HT1080 (cell line): ENCODE results near the gene RHOT1. TPM values are rescaled to one million over a fixed set of nuclear protein-coding genes. Genes with fewer than 3 reads are reported as not detected.
"Not testable (repeated sequence)": the region's sequence is repeated elsewhere in the genome, so short reads cannot be mapped to it uniquely, and the experiment has no call there.

Source experiments
- DNase-seq: peaks from one replicate; pipeline ENCODE4 v3.0.0-alpha.2; 2015; ENCODE audit warnings: low read depth
- polyA plus RNA-seq, 2 experiments: library from polyadenylated mRNA; depleted of rRNA; stranded (reverse); fragments of >200 nt; gene quantifications; 2 replicates each; pipeline ENCODE4 v1.2.3, GENCODE V29; 2015
- total RNA-seq: library from RNA; depleted of rRNA; stranded (reverse); fragments of >200 nt; shearing (Covaris generic); gene quantifications from 2 replicates; pipeline ENCODE4 v1.2.3, GENCODE V29; 2014; rRNA removed

RHOT1 gene
- total RNA-seq: 17.0 and 21.2 TPM in 2 replicates
- polyA plus RNA-seq (2015; cell fraction: cytosol; rRNA removed): 28.5 and 38.6 TPM in 2 replicates
- polyA plus RNA-seq (2015; cell fraction: nucleus; rRNA removed): 25.0 and 28.2 TPM in 2 replicates

DNA sequence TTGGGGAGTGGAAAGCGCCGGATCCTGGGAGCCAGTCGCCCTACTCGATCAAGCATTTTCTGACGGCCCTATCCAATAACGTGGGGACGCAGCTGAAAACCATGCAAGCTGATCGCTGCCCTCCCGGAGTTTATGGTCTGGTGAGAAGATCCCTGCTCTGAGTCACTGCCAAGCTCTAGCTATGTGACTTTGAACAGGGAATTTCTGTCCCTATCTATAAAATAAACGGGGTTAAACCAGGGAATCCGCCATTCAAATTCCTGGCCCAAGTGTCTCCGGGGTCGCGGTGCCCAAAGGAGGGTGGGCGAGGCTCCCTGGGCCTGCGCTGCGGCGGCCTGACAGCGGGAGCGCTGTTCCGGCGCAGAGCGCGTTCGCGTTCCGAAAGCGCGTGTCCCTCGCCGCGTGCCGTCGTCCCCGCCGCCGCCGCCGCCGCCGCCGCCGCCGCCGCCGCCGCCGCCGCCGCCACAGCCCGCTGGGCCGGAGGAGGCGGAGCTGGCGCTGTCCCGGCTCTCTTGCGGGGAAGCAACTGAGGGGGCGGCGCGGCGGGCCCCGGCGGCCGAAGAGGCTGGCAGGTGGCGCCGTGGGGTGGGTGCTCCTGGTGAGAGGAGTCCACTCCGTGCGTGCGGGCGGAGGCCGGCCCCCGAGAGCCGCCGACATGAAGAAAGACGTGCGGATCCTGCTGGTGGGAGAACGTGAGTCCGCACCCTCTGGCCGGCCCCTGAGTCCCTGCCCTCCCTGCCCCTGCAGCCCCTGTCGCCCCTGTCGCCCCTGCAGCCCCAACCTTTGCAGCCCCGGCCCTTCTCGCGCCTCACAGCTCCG lies at the start of gene RHOT1:
RHOT1 (plus strand) TSS at position 465 of the 819 bp plus-strand sequence; CDS start at position 656, 191 bp downstream.
- peak; percentile 86 for DNase-seq

DNA sequence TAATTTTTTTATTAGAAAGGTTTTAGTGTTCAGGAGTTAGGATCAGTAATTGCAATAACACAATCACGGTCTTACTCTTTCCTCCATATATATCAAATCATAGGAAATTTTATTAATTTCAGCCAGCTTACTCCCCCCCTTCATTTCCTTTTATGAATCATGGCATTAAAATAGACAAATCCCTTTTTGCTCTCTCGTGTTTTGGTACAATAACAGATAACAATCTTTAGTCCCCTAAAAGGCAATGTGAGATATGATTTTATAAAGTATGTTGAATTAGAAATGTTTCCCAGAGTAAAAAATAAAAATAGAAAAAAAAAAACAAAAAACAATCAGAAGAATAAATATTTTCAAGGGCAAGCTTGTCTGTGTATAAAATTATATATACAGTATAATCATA lies 42.6 kb upstream of the RHOT1 start:
- no peak for DNase-seq

DNA sequence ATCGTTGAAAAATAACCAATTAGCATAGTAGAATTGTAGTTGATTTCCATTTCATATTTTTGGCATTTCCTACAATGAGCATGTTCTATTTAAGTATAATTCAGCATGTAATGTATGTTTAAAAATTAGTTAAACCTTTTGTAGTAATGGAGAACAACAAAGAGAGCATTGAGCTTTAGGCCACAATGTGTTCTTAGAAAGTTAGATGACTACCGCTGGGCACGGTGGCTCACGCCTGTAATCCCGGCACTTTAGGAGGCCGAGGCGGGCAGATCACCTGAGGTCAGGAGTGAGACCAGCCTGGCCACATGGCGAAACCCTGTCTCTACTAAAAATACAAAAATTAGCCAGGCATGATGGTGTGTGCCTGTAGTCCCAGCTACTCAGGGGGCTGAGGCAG lies 42.0 kb upstream of the RHOT1 start:
- not testable (repeated sequence) for DNase-seq

DNA sequence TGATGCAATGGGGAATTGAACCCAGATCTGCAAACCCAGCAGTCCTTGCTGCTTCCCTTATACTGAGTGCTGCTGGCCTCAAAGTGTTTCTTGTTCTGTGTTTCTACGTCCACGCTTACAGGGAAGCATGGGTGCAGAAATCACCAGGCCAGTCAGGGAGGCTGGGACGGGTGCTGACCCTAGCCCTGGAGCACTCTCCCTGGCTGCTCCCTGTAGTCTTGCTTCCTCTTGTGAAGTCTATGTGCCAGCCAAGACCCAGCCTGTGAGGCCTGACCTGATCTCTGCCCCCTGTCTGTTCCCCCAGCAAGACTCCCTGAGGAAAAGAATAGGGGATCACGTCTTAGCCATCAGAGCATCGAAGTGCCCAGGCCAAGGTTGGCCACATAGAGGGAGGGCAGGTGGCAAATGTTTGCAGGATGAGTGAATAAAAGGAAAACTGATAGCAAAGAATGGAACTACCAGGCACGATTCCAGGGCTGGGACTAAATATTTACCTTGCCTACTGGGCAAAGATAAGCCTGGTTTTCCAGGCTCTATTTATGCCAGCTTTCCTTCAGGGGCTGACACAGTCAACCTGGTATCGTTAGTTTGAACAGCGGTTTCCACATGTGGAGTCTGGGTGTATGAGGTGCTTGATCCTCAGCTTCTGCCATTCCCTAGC lies 41.2 kb upstream of the RHOT1 start:
- no peak for DNase-seq

DNA sequence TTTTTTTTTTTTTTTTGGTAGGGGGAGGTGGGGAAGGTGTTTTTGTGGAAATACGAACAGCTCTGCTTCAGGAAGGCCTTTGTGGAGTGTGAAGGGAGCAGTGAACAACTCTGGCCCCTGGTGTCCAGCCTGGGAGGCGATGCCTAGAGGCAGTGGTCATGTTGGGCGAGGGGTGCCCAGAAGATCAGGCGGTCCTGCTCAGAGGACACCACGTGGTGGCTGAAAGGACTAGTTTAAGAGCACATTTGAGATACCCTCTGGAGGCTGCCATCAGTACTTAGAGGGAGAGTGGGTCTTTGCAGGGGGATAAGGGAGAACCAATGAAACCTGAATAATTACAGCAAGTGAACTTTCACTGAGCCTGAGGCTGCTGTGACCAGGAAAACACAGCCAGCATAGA lies 40.1 kb upstream of the RHOT1 start:
- no peak for DNase-seq

DNA sequence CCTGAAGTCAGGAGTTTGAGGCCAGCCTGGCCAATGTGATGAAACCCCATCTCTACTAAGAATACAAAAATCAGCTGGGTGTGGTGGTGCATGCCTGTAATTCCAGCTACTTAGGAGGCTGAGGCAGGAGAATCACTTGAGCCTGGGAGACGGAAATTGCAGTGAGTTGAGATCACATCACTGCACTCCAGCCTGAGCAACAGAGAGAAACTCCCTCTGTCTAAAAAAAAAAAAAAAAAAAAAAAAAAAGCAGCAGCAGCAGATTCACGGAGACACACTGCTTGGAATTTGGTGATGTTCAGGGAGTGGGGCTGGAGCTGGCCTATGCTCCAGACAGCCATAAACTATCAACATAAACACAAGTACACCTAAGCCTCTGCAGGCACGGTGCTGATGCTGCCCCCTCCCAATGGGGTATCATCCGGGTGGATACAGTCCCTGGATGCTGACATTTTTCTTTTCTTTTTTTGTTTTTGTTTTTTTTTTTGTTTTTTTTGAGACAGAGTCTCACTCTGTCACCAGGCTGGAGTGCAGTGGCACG lies 39.6 kb upstream of the RHOT1 start:
- DNase-seq: peak; percentile 28

DNA sequence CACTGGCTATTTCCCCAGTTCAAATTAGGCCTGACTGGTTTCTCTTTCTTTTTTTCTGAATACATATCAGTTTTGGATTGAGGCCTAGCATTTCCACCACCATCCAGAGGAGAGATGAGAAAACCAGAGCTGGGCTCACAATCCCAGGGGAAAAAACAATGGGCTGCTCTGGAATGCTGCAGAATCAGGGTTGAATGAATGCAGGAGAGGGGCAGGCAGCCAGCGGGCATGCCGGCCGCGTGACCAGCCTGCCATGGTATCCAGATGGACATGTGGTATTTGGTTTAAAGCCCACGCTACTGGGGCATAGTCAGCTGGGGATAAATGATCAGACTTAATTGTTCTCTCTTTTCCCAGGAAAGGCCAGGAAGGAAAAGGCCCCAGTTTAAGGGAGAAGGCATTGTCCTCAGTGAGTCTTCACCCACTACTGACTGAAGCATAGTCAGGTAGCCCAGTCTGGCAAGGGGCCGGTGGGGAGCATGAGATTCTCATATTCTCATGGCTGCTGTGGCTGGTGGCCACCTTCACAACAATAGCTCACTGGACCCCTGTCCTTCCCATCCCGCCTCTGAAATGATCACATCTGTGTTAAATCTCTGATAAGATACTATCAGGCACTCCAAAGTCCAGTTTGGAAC lies 38.7 kb upstream of the RHOT1 start:
- no peak for DNase-seq

DNA sequence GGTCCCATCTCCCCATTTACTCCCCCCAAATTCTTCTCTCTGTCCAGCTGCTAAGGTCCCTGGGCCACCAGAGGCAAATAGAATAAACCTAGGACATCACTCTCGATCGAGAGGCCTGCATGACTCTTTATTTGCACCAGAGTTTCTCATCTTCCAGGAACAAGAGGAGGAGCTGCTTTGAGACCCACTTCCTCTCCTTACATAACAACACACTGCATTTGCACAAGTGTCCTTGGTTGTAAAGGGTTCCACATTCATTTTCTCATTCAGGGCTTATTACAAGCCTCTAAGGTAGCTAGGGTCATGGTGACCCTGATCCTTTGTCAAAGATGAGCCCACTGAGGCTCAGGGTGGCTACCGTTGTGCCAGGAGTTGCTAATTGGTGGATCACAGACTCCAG lies 38.1 kb upstream of the RHOT1 start:
- DNase-seq: no peak

DNA sequence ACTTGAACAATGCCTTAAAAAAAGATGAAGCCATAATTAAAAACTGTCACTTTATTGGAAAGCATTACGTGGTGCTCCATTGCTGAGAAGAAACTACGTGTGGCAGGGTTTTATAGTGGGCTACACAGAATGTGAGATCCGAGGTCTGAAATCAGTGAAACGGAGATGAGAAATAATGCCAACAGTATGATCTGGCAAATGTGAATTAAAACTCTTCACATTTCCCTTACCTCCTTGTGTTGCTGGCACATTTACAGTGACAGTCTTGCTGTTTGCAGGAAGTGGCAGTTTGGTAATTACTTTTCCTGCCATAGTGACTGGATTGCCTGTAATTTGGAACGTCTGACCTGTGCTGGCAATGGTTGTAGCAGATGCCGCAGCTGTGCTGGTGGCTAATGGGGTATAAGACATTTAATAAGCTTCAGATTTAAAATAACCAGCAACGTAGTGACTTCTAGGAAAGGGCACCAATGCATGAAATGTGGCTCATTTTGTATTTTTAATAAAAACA lies 35.8 kb upstream of the RHOT1 start:
- DNase-seq: not testable (repeated sequence)

DNA sequence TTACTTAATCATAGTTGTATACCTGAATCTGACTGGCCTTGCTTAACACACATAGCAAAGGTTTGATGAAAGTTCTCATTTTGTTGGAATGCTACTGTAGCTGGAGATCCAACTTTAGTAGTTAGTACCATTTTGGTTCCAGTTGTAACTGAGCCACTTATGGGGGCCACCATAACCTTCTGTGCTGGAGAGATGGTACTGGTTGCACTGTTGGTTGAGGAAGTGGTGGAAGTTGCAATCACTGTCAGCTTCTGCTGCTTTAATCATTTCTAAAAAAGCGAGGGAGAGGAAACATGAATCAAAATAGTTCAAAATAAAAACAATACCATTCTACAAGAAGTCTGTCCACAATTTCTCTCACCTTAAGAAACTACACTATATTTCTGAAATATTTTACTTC lies 35.1 kb upstream of the RHOT1 start:
- not testable (repeated sequence) for DNase-seq

DNA sequence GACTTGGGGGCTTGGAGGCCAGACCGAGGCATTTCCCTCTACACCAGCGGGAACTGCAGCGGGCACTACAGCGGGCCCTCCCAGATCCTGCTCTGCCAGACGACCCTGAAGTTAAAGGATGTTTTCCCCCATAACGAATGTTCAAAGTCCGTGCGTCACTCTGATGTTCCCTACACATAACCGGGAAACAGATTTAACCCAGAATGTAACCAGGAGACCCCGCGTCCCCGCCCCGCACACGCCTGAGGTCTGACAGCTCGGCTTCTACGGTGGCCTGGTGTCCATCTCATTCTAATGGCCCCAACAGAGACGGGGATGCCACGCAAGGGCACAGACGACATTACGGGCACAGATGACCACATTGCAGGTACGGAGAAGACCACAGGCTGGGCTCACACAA lies 31.7 kb upstream of the RHOT1 start:
- no peak for DNase-seq

DNA sequence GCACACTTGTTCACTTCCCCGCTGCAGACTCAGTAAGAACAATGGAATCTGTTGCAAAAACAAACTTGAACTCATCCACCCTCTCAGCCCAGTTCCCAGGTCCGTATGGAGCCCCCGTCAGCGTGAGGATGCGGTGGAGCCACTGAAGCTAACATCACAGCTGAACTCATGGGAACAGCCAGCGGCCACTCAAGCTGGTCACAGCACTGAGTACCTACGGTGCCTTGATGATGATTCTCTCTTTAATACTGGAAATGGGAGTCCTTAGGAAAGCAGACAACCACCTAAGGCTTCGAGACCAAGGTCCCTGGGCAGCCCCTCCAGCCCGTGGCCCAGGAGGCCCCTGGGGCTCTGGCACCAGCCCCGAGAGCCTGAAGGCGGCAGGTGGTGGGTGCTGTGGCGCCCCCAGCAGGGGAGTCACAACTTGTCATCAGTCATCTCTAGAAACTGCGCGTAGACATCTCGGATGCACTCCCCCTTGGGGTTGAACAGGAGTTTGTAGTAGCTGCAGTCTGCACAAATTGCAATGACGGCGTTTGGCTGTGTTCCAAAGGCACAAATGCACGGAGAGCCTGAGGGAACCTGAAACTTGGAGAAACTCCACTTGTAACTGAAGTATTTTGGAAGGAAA lies 31.0 kb upstream of the RHOT1 start:
- DNase-seq: no peak

DNA sequence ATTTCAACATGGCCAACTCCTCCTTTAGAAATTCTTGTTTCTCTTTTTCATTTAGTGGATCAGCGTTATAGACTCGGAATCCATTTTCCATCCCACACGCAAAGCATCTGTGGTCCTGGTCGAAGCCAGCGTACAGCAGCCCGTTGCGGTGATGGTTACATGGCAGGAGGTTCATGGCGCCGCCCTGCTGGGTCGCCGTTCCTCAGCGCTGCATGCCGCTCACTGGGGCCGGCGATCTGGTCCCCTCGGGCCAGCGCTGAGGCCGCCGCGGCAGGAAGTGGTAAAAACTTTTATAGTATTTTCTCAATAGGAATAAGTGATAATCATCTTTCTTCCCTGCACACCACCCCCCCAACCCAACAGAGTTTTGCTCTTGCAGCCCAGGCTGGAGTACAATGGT lies 29.9 kb upstream of the RHOT1 start:
- DNase-seq: no peak

DNA sequence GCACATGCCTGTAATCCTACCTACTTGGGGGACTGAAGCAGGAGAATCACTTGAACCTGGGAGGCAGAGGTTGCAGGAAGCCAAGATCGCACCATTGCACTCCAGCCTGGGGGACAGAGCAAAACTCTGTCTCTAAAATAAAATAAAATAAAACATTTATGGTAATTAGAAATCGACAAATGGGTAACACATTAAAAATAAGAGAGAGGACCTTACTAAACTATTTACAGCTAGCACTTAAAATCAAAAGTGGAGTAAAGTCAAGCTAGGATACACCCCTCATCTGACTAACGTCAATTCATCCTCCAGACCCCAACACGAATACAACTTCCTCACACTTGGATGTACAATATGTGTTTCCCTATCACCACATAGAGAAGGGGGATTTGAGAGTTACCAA lies 27.8 kb upstream of the RHOT1 start:
- DNase-seq: no peak

DNA sequence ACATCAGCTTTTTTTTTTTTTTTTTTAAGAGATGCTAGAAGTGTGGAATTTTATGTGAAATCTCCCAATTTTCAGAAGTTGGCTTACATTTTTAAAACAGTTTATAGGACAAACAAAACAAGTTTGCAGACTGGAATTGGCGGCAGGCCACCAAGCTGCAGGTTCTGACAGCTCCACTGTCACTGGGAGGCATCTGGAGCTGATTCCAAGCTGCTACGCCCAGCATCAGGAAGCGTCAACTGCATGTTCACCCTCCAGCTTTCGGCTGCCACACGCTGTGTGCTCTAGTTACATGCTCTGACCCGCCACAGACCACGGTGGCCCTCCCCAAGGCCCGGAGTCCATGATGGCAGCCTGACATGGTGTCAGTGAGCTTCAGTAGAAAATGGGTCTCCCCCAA lies 26.8 kb upstream of the RHOT1 start:
- DNase-seq: not testable (repeated sequence)

DNA sequence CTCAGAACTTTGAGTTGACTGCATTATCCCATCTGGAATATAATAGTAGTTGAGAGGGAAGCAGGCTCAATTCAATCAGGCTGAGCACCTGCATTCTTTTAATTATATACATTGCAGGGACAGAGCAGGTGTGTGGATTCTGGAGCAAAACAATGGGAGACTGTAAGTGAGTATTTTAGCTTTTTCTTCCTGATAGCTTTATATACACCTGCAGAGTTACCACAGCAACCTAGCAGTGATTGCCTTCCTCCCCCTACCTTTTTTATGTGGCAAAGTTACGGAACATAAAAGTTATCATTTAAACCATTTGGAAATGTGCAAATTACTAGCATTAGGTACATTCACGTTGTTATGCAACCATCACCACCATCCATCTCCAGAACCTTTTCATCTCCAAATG lies 25.4 kb upstream of the RHOT1 start:
- no peak for DNase-seq

DNA sequence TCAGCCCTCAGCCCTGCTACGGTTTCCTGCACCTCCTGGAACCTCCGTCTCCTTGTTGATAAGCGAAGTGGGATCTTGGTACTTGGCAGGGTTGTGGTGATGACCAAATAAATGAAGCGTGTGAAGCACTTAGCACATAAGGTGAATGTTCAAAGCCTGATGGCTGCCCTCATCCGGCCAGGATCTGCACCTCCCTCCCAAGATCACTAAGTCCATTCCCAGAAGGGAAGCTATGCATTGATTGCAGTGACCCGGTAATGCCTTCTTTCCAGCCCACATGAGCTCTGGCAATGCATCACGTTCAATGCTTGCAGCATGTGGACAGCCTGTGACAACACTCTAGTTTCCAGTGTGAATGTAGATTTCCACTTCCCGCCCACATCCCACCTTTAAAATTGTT lies 24.9 kb upstream of the RHOT1 start:
- DNase-seq: no peak

DNA sequence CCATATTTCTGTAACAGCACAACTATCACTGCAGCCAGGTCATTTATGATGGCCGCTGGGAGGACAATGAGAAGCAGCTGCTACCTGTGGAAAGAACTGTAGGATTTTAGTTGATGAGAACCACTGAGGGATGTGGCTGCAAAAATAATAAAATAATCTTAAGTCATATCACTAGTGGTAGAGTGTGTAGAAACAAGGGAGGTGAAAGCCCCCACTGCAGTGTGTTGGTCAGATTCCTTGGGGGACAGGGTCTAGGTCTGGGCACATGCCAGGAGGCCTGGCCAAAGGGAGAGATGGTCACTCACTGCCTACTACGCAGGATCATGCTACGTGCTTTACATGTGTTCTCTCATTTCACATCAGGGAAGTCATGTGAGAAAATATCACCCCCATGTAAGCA lies 24.2 kb upstream of the RHOT1 start:
- DNase-seq: not testable (repeated sequence)

DNA sequence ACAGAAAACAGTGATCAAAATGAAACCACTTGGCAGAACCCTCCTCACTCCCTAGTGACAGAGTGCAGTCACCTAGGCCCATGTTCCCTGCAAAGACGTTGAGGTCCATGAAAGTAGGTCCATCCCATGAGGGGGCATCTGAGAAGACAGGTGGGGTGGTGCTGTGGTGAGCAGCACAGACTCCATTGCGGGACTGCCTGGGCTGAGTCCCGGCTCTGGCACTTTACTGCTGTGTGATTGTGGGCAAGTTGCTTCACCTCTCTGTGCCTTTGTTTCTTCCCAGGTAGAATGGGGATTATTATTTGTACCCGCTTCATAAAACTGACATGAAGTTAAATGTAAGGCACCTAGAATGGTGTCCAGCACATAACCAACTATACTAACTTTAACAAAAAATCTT lies 23.5 kb upstream of the RHOT1 start:
- DNase-seq: no peak

DNA sequence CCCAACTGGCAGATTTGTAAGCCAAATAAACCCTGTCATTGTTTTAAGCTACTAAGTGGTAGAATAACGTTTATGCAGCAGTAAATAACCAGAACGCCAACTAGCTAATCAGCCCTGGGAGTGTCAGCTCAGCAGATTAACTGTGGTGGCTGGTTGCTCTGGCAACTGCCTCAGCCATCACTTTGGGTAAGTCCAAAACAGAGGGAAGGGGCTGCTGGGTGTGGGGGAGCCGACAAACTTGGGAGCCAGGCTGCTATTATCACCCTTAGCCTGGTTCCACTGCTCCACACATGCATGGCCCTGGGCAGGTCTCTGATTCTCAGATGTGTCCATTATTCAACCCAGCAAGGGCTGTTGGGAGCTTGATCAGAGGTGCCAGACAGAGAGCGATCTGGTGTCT lies 22.2 kb upstream of the RHOT1 start:
- DNase-seq: no peak

DNA sequence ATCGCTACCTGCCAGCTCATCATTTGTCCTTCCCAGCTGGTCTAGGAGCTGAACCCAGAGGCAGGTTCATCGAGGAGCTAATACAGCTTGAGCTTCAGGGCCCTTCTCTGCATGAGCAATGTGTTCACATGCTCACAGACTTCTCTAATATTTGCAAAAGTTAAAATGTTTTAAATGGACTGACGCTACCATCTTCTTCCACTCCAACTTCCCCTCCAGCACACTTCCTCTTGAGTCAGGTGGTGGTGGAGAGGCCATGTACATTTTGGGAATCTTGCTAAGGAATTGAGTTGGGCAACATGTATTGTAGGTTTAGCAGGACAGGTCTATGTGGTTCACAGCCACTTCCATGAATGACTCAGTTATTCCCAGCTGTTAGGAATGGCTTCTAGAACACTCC lies 21.6 kb upstream of the RHOT1 start:
- no peak for DNase-seq
